K562 (cell line): ENCODE results near the gene HAX1. TPM values are rescaled to one million over a fixed set of nuclear protein-coding genes. Genes with fewer than 3 reads are reported as not detected.

Experiments used
- ATF6 ChIP-seq: sonication (generic); formaldehyde crosslinking; IDR thresholded peaks from 2 replicates; pipeline ENCODE4 v1.4.0; 2020; ENCODE audit warnings: mild to moderate bottlenecking, missing genetic modification reagents
- BACH1 ChIP-seq: fragments of 200-800 bp; sonication (Bioruptor generic); IDR thresholded peaks from 2 replicates; pipeline ENCODE4 v1.6.1; 2016; ENCODE audit warnings: missing genetic modification characterization, missing compliant biosample characterization
- C11orf30 ChIP-seq: fragments of 450-650 bp; IDR thresholded peaks from 2 replicates; pipeline ENCODE4 v1.6.1; 2016; ENCODE audit warnings: low read depth, mild to moderate bottlenecking
- CHAMP1 ChIP-seq: fragments of 450-650 bp; IDR thresholded peaks from 2 replicates; pipeline ENCODE4 v1.6.1; 2016; ENCODE audit warnings: mild to moderate bottlenecking
- CHD7 ChIP-seq: fragments of 200-600 bp; sonication (generic); IDR thresholded peaks from one replicate; pipeline ENCODE4 v1.6.1; 2012; ENCODE audit warnings: mild to moderate bottlenecking, low read depth, low read length, inconsistent platforms
- ELF1 ChIP-seq: fragments of 200-800 bp; sonication (Bioruptor generic); IDR thresholded peaks from 2 replicates; pipeline ENCODE4 v1.6.1; 2016; ENCODE audit warnings: missing genetic modification characterization, missing compliant biosample characterization
- LCOR ChIP-seq: sonication (generic); formaldehyde crosslinking; IDR thresholded peaks from 2 replicates; pipeline ENCODE4 v1.8.0; 2022; ENCODE audit warnings: mild to moderate bottlenecking, missing genetic modification reagents
- MAX ChIP-seq: sonication (generic); formaldehyde crosslinking; IDR thresholded peaks from 2 replicates; pipeline ENCODE4 v1.9.0; 2022; ENCODE audit warnings: mild to moderate bottlenecking, missing genetic modification reagents
- RFX5 ChIP-seq: IDR thresholded peaks from 2 replicates; pipeline ENCODE4 v1.6.1; 2011; ENCODE audit warnings: low read depth, mild to moderate bottlenecking, improper control_type of control experiment, low read length
- SMARCA4 ChIP-seq: fragments of 450-650 bp; IDR thresholded peaks from 2 replicates; pipeline ENCODE4 v1.6.1; 2016
- ZFP36 ChIP-seq: fragments of 150-350 bp; IDR thresholded peaks from 2 replicates; pipeline ENCODE4 v1.6.1; 2018; ENCODE audit warnings: low read length, low read depth; ENCODE audit not compliant: partially characterized antibody
- polyA plus RNA-seq, 8 experiments: library from polyadenylated mRNA; depleted of rRNA in 4 of 8; stranded (reverse) in 5 of 8; unstranded in 3 of 8; fragments of >200 nt; fragmentation: Nextera tagmentation in 2 of 8; fragmentation: Illumina TruSeq in 1 of 8; extraction: Ambion mirVana in 2 of 8; extraction: Trizol in 1 of 8; gene quantifications; 2 replicates each; pipeline versions ENCODE4 v1.2.1 to v1.2.3, GENCODE V29; 2011 to 2014; ENCODE audit warnings: inconsistent platforms in 1 of 8, missing spikeins in 1 of 8
- total RNA-seq, 7 experiments: library from RNA; depleted of rRNA in 6 of 7; stranded (reverse); fragments of >200 nt in 6 of 7; fragmentation: Illumina TruSeq in 2 of 7; extraction: Trizol in 2 of 7; gene quantifications; 2 replicates each; pipeline versions ENCODE4 v1.2.1 to v1.2.3, GENCODE V29; 2011 to 2021; ENCODE audit warnings: low replicate concordance in 1 of 7

The HAX1 gene
- total and polyA plus RNA-seq, 9 of the 15 experiments (the other 6 are each of a cell fraction or from before 2014, with no cell fraction given), result 143 to 492 (median 234) TPM

- TF ChIP-seq CHD7, result no peak
- no peak for TF ChIP-seq RFX5
- TF ChIP-seq MAX (CRISPR knock-in tag), result peak; percentile 38; the same call in 1 of the 2 replicates
- peak; percentile 98 for TF ChIP-seq C11orf30
- TF ChIP-seq LCOR (CRISPR knock-in tag), result peak; percentile 80
- no peak for TF ChIP-seq ZFP36
- no peak for TF ChIP-seq SMARCA4
- TF ChIP-seq CHAMP1, result no peak
- no peak for TF ChIP-seq ATF6 (CRISPR knock-in tag)
- no peak for TF ChIP-seq BACH1 (tag)
- TF ChIP-seq ELF1, result no peak; the same call in 1 of the 2 replicates
Observed at GRCh38 chr1:154272217-154272998, at the start of gene HAX1 (continued).
